Stomach (tissue), 9 donors: Measurements from ENCODE around the gene GHDC. TPM values are rescaled to one million over a fixed set of nuclear protein-coding genes. Genes with fewer than 3 reads are reported as not detected.
"Not testable (repeated sequence)": the region's sequence is repeated elsewhere in the genome, so short reads cannot be mapped to it uniquely, and the experiment has no call there.

Experiments used
- DNase-seq, 2 donors: peaks; one replicate each; pipeline versions ENCODE4 v3.0.0 to v3.0.0-alpha.2; 2013 to 2019
- H3K27ac ChIP-seq, 5 donors: fragments of 200-600 bp in 4 of 5; sonication (generic) in 4 of 5; one replicate each; pipeline ENCODE4 v1.5.1; 2013 to 2019; ENCODE audit warnings: mild to moderate bottlenecking in 1 of 5, moderate library complexity in 1 of 5
- H3K27me3 ChIP-seq, 3 donors: fragments of 200-600 bp; sonication (generic); one replicate each; pipeline ENCODE4 v1.5.1; 2017 to 2019; ENCODE audit warnings: mixed run types in 1 of 3
- H3K36me3 ChIP-seq, 4 donors: fragments of 200-600 bp; sonication (generic); 1 replicate in 3 of 4; 2 replicates in 1 of 4; pipeline ENCODE4 v1.5.1; 2016 to 2019
- H3K4me1 ChIP-seq, 4 donors: fragments of 200-600 bp; sonication (generic); one replicate each; pipeline ENCODE4 v1.5.1; 2016 to 2019
- H3K4me3 ChIP-seq, 4 donors: fragments of 200-600 bp; sonication (generic) in 3 of 4; one replicate each; pipeline ENCODE4 v1.5.1; 2016 to 2019; ENCODE audit warnings: mild to moderate bottlenecking in 1 of 4
- H3K9me3 ChIP-seq, 4 donors: fragments of 200-600 bp; sonication (generic); one replicate each; pipeline ENCODE4 v1.5.1; 2016 to 2019
- CTCF ChIP-seq, 7 experiments: fragments of 450-650 bp in 4 of 7; fragments of 200-600 bp in 3 of 7; sonication (generic) in 3 of 7; IDR thresholded peaks; one replicate each; pipeline ENCODE4 v1.5.1; 2016 to 2019; ENCODE audit warnings: antibody characterized with exemption in 7 of 7, control low read depth in 2 of 7, mild to moderate bottlenecking in 1 of 7
- EP300 ChIP-seq: sonication (generic); formaldehyde crosslinking; IDR thresholded peaks from one replicate; pipeline ENCODE4 v1.6.1; 2017; ENCODE audit warnings: antibody characterized with exemption
- POLR2A ChIP-seq, 4 donors: fragments of 450-650 bp; IDR thresholded peaks; one replicate each; pipeline ENCODE4 v1.6.1; 2016; ENCODE audit warnings: antibody characterized with exemption in 4 of 4, control low read depth in 2 of 4, mild to moderate bottlenecking in 1 of 4, moderate library complexity in 1 of 4
- POLR2AphosphoS5 ChIP-seq, 3 donors: sonication (generic); formaldehyde crosslinking; IDR thresholded peaks; one replicate each; pipeline ENCODE4 v1.6.1; 2016; ENCODE audit warnings: antibody characterized with exemption in 3 of 3
- WGBS, 5 donors: extraction: QIAGEN DNeasy Blood & Tissue Kit in 3 of 5; methylation state at CpG; one replicate each; pipeline versions ENCODE4 v1.1.5 to v1.1.7; 2013 to 2018; 5-methylcytosine and 5-hydroxymethylcytosine counted together
- intact Hi-C: fragments of 100-400 bp; cut with DNase I; formaldehyde crosslinking; loops from one replicate; pipeline ENCODE4 v1.15.1; 2023; ENCODE audit warnings: low total_unique reads
- polyA plus RNA-seq, 3 donors: library from polyadenylated mRNA; stranded (reverse); fragments of 200-250 nt; gene quantifications; one replicate each; pipeline ENCODE4 v1.2.3, GENCODE V29; 2013
- total RNA-seq, 5 donors: library from RNA; depleted of rRNA; stranded (reverse); fragments of >200 nt; gene quantifications; one replicate each; pipeline versions ENCODE4 v1.1.0 to v1.2.3, GENCODE V29; 2014 to 2016
- donor health status: healthy with polysubstance abuse.
- donor health status: Bipolar disorder and iron deficiency.
- donor health status: healthy.

The GHDC gene
- total and polyA plus RNA-seq, 8 donors, result 7.1 to 43.2 (median 13.9) TPM; not detected in 1

DNA sequence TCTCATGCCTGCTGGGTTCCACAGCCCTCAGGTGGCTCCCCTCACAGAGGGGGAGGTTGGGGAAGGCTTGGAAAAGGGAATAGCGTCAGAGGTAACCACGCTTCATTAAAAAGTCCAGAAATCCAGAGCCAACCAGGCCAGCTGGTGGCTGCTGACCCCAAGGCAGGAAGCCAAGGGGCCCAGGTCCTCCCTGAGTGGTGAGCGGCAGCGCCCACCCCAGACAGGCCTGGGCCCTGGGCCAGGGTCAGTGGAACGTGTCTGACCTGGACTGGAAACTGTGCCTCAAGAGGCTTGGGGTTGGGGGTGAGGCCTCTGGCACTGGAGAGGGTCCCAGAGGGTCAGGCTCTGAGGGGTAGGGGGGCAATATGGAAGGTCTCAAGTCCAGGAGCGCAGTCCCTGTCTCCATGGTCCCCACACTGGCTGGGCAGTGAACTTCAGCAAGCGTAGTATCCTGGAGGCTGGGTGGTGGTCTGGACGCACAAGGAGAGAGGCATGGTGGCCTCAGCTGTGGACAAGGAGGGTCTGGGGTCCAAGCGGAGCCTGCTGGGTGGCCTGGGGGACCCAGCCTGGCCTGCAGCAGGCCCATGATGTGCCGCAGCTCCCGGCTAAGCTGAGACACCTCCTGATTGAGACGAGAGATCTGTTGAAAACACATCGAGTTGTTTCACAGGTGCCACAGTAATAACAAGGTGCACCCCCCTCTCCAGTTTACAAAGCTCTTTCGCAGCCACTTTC is 34.3 kb downstream of the GHDC start:
- WGBS, 5 donors, result 72 to 80% (median 75%) methylated on average over 13 to 14 of the region's 14 CpGs

DNA sequence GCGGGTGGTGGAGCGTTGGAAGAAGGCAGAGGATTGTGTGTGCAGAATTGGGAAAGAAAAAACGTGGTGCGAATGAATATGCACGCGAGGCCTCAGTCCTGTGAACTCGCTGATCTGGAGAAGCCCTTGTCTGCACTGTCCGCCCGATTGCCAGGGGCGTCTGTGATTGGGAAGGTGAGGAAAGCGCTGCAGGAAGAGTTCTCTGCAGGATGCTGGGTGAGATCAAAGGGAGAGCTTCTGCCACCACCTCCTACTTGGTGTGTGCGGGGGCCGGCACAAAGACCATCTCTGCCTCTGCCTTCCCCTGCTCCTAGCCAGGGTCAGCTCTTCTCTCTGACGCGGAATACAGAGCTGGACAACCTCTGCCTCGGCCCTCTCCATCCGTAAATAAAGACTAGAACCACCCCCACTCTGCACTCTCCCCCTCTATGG is 38.7 kb downstream of the GHDC start:
- H3K4me1 ChIP-seq, result peaks cover 28 to 46% (median 40%) of the 10 kb centered on the region in 4 donors
- no peak for DNase-seq
- no peak for TF ChIP-seq POLR2A (IDR thresholded peaks at IDR 0.05)
- TF ChIP-seq CTCF (IDR thresholded peaks at IDR 0.05), result no peak
- TF ChIP-seq POLR2AphosphoS5 (IDR thresholded peaks at IDR 0.05), result no peak
- WGBS, 5 donors, result 38 to 48% (median 45%) methylated on average over 17 of the region's 17 CpGs
- no peaks in the 10 kb centered on the region for H3K9me3 ChIP-seq
- peak overlapping the region in 4 of 5 donors; percentile 67 to 94 (median 86) for H3K27ac ChIP-seq
- peaks cover 2 to 19% (median 13%) of the 10 kb centered on the region in 4 donors for H3K36me3 ChIP-seq
- intact Hi-C loops, result no loop called here
- peak overlapping the region; percentile 95 to 99 (median 98) for H3K4me3 ChIP-seq
- no peaks in the 10 kb centered on the region for H3K27me3 ChIP-seq

More for the DNA sequence above, 34.3 kb downstream of the GHDC start:
- Histone ChIP-seq H3K27ac (no peak overlapping the region), H3K4me1 (peaks cover 4 to 8% (median 7%) of the 10 kb centered on the region in 4 donors), H3K27me3 (no peaks in the 10 kb centered on the region), H3K4me3 (no peak overlapping the region), H3K9me3 (no peaks in the 10 kb centered on the region), H3K36me3 (no peaks in the 10 kb centered on the region)
- DNase-seq, result no peak
- intact Hi-C loops, result no loop called here
- TF ChIP-seq CTCF (IDR thresholded peaks at IDR 0.05), result no peak
- no peak for TF ChIP-seq POLR2A (IDR thresholded peaks at IDR 0.05)
- TF ChIP-seq EP300, result no peak

- DNase-seq, result peak in 1 of 2 donors; percentile 28
- intact Hi-C loops, result no loop called here
- TF ChIP-seq POLR2A (IDR thresholded peaks at IDR 0.05) (no peak), CTCF (IDR thresholded peaks at IDR 0.05) (no peak), EP300 (no peak), POLR2AphosphoS5 (IDR thresholded peaks at IDR 0.05) (no peak)
- Histone ChIP-seq H3K9me3 (no peaks in the 10 kb centered on the region), H3K36me3 (peaks cover 3 to 32% (median 22%) of the 10 kb centered on the region in 4 donors), H3K4me3 (peak overlapping the region; percentile 95 to 99 (median 98)), H3K4me1 (peaks cover 28 to 60% (median 50%) of the 10 kb centered on the region in 4 donors), H3K27ac (peak overlapping the region; percentile 75 to 94 (median 87)), H3K27me3 (no peaks in the 10 kb centered on the region)
- 3 to 5% (median 4%) methylated on average over 15 of the region's 15 CpGs for WGBS, 5 donors
Measured at GRCh38 chr17:42153919-42154742, 40.2 kb downstream of the GHDC start.

GRCh38 chr17:42146911-42147607 is 47.2 kb downstream of the GHDC start:
- intact Hi-C loops, result no loop called here
- Histone ChIP-seq H3K36me3 (peaks cover 11 to 74% (median 67%) of the 10 kb centered on the region in 4 donors), H3K27ac (no peak overlapping the region), H3K4me1 (peaks cover 27 to 73% (median 55%) of the 10 kb centered on the region in 4 donors), H3K4me3 (no peak overlapping the region), H3K9me3 (no peaks in the 10 kb centered on the region), H3K27me3 (no peaks in the 10 kb centered on the region)
- DNase-seq, result no peak
- TF ChIP-seq POLR2AphosphoS5 (IDR thresholded peaks at IDR 0.05) (no peak), EP300 (no peak), POLR2A (IDR thresholded peaks at IDR 0.05) (no peak), CTCF (IDR thresholded peaks at IDR 0.05) (no peak)
- 79 to 88% (median 83%) methylated on average over 13 of the region's 13 CpGs for WGBS, 5 donors

DNA sequence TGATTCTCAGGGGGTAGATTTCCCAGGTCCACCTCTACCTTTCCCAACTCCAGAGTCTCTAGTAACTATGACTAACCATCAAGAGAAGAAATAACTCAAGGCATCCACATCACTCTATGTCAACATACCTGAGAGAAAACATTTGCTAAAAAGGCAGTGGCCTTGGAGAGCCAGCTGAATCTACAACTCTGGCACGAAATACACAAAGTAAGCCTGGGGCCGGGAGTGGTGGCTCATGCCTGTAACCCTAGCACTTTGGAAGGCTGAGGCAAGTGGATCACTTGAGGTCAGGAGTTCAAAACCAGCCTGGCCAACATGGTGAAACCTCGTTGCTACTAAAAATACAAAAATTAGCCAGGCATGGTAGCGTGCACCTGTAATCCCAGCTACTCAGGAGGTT is 51.2 kb downstream of the GHDC start:
- H3K4me3 ChIP-seq, intact Hi-C loops, H3K27me3 ChIP-seq, H3K9me3 ChIP-seq: not testable (repeated sequence)
- H3K4me1 ChIP-seq, result peaks cover 36 to 70% (median 56%) of the 10 kb centered on the region in 4 donors
- H3K36me3 ChIP-seq, result peaks cover 15 to 66% (median 54%) of the 10 kb centered on the region in 4 donors
- DNase-seq, result peak in 1 of 2 donors; percentile 47
- peak overlapping the region in 3 of 5 donors; percentile 16 to 49 (median 28) for H3K27ac ChIP-seq
- whole genome bisulfite sequencing, 5 donors, result 45 to 67% (median 53%) methylated on average over 4 of the region's 4 CpGs
